ENCODE measurements around the gene ZNF429.
"Not testable (repeated sequence)": the region's sequence is repeated elsewhere in the genome, so short reads cannot be mapped to it uniquely, and the experiment has no call there.

ZNF429 gene

GRCh38 chr19:21513651-21514050 is 8.2 kb downstream of the ZNF429 start:
- DNase-seq (ENCODE audit: low spot score): no peak

DNA sequence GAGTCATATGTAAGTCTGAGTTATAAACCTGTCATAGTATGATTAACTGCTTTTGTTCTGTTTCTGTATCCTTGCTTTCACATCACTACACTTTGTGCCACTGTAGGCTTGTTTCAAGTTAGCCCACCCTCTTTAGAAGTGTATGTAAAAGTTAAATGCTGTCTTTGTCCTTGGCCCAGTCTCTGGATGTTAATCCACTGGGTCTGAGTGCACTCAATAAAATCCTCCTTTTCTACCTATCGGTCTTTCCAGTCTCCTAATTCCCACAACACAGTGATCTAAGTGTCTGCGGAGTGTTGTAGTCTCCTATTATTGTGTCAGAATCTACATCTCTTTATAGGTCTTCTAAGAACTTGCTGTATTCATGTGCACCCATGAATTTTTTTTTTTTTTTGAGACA is 14.1 kb downstream of the ZNF429 start:
- DNase-seq (ENCODE audit: low spot score): no peak

DNA sequence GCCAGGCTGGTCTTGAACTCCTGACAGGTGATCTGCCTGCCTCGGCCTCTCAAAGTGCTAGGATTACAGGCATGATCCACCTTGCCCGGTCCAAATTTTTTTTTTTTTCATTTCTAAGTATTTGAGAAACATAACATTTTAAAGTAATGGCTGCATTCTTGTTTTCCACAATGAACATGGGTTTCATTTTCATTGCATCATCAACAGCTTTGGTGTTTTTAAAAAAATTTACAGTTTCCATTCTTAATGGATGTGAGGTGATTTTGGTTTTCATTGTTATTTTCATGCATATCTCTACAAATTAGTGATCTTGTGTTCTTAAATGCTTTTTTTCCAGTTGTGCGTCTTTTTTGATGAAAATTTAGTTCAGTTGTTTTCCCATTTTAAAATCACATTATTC is 27.5 kb downstream of the ZNF429 start:
- no peak for DNase-seq (ENCODE audit: low spot score)

DNA sequence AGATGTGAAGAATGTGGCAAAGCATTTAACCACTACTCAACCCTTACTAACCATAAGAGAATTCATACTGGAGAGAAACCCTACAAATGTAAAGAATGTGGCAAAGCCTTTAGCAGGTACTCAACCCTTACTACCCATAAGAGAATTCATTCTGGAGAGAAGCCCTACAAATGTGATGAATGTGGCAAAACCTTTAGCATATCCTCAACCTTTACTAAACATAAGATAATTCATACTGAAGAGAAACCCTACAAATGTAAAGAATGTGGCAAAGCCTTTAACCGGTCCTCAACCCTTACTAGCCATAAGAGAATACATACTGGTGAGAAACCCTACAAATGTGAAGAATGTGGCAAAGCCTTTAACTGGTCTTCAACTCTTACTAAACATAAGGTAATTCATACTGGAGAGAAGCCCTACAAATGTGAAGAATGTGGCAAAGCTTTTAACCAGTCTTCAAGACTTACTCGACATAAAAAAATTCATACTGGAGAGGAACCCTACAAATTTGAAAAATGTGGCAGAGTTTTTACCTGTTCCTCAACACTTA is 31.4 kb downstream of the ZNF429 start:
- DNase-seq (ENCODE audit: low spot score): not testable (repeated sequence)

DNA sequence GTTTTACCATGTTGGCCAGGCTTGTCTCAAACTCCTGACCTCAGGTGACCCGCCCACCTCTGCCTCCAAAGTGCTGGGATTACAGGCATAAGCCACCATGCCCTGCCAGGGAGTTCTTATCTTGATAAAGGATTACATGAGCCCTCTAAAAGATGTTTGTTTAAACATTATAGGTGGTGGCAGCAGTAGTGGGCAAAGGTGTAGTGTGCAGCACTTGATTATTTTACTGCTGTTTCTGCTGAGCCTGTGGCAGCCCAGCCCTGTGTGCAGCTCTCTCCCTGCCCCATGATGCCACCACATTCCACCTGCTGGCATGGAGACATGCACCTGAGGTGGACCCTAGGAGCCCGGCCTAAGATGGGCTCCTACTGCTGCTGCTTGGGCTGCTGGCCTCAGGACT is 54.0 kb downstream of the ZNF429 start:
- DNase-seq (ENCODE audit: low spot score): no peak

- no peak for DNase-seq (ENCODE audit: low spot score)
Observed at GRCh38 chr19:21564406-21564805, 59.0 kb downstream of the ZNF429 start.

DNA sequence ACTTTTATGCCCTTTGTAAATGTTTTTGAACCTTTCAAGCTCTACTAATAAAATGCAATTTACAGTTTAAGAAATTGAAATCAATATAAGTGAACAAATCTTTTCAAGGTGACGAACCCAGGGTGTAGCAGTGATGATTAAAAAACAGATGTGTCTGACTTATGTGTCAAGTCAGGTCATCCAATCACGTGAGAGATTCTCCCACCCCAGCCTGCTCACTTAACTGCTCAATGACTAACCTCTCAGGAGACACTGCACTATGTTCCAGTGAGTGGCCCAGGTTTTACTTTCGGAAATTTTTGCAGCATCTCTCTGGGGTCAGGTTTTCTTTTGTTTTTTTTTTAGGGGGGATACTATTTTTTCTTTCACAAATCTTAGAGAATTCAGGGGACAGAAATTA is 60.7 kb downstream of the ZNF429 start:
- DNase-seq (ENCODE audit: low spot score): no peak

DNA sequence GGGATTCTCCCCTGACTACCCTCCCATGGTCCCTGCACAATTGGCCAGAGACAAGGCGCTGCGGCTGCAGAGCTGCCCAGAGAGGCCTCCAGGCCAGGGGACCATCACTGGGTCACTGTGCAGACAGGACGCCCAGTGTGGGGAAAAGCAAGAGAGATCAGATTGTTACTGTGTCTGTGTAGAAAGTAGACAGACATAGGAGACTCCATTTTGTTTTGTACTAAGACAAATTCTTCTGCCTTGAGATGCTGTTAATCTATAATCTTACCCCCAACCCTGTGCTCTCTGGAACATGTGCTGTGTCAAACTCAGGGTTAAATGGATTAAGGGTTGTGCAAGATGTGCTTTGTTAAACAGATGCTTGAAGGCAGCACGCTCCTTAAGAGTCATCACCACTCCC is 62.4 kb downstream of the ZNF429 start:
- not testable (repeated sequence) for DNase-seq (ENCODE audit: low spot score)

DNA sequence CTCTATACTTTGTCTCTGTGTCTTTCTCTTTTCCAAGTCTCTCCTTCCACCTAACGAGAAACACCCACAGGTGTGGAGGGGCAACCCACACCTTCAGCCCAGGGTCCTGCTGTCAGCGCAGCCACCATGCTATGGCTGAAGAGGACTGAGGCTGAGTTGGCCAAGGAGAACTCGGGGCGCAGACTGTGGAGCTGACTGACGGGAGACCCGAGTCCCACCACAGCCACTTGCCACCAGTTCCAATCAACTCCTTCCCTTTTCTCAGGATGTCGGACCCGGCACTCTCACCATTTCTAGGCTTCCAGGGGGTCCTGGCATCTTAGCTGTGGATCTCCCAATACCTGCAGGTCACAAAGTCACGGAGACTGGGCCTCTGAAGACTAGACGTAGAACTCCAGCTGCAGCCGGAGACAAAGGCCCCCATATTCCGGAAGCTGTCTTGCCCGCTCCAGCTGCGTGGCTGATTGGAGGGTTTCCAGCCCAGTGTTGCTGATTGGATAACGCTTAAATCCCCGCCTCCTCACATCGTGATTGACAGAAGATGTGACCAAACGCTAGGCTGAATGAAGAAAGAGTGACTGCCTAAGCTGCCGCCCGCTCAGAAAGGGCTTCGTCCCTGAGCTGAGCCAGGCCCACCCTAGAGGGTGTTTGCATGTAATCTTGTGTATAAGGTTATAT is 63.6 kb downstream of the ZNF429 start:
- peak; percentile 87 for DNase-seq (ENCODE audit: low spot score)

DNA sequence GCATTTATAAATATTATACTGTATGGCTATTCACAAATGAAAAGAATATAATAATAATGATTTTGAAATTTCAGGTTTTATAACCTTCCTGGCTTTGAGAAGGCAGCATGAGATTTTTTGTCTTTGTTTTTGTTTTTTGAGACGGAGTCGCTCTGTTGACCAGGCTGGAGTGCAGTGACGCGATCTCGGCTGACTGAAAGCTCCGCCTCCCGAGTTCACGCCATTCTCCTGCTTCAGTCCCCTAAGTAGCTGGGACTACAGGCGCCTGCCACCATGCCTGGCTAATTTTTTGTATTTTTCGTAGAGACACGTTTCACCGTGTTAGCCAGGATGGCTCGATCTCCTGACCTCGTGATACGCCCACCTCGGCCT is 64.1 kb downstream of the ZNF429 start:
- no peak for DNase-seq (ENCODE audit: low spot score)

DNA sequence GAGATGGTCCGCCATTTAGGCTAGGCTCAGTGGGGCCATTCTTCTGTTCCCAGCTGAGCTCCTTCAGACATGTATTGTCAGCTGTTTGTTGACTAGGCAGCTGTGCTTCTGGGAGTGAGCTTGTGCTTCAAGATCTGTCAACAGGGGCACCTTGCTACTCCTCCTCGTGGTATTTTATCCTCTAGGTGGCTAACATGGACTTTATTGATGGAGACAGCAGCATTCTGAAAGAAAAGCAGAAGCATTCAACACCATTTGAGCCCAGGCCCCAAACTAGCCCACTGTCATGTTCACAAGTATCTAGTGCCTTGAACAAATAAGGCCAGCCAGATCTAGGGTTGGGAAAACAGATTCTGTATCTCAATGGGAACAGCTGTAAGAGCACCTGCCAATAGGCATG is 65.9 kb downstream of the ZNF429 start:
- no peak for DNase-seq (ENCODE audit: low spot score)

- no peak for DNase-seq (ENCODE audit: low spot score)
Observed at GRCh38 chr19:21574607-21575006, 69.2 kb downstream of the ZNF429 start.

- no peak for DNase-seq (ENCODE audit: low spot score)
Observed at GRCh38 chr19:21576481-21576880, 71.1 kb downstream of the ZNF429 start.

DNA sequence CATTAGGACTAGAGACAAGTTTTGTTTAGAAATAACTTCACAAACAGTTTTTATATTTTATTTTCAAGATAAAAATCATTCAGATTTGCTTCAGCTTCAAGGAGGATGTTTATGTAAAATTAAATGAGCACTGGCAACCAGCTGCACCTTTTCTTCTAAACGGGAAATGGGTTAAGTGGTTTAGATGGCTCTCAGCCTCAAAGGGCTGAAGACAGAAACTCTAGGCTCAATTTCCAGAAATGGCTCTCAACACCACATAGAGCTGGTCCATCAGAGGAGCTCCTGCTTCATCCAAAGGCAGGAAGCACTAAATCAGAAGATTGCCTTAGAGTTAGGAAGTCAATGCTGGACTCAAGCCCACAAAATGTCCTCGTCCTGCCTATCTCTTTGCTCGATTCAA is 74.7 kb downstream of the ZNF429 start:
- DNase-seq (ENCODE audit: low spot score): no peak

DNA sequence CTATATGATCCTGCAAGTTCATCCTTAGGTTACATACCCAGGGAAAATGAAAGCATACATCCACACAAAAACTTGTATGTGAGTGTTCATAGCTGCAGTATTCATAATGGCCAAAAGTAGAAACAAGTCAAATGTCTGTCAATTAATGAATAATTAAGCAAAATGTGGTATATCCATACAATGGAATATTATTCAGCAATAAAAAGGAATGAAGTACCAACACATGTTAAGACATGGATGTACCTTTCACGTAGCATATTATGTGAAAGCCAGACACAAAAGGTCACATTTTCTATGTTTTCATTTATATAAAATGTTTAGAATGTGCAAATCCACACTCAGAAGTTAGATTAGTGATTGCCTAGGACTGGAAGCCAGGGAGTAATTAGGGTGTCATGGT is 75.4 kb downstream of the ZNF429 start:
- DNase-seq (ENCODE audit: low spot score): no peak

DNA sequence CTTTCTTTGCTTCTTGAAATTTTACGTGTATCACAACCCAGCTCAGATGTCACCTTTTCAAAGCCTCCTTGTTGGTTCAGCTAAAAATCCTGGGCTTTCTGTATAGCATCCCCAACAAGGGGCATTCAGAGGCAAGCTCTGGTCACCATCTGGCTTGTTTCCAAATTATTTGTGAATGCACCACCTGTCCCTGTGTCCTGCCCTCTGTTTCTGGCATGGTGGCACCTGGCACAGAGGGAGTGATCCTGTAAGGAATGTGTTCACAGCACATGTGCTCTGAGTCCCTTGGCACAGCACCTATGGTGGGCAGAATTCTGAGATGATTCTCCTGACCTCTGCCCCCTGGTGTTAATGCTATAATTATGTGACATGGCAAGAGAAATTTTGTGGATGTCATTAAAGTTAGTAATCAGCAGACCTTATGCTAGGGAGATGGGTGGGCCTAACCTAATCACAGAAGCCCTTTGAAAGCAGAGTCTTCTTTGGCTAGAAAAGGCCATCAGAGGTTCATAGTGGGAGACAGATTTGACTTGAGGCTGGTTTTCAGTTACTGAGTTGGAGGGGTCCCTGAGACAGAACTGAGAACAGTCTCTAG is 76.3 kb downstream of the ZNF429 start:
- DNase-seq (ENCODE audit: low spot score): no peak

DNA sequence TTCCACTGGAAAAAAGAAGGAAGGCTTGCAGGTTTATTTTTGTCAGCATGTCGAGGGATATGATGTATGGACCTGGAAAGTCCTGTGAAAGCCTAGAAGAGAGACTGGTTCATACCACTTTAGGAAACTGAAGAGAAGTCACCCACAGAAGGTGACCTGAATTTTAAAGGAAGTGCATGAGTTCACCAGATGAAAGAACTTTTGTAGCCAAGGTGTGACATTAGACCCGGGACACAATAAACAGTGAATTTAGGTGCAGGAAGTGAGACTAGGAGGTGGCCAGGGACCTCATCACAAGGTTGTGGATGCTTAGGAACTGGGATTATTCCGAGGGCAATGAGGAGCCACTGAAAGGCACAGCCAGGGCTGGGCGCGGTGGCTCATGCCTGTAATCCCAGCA is 79.1 kb downstream of the ZNF429 start:
- DNase-seq (ENCODE audit: low spot score): no peak

GRCh38 chr19:21585281-21585890 is 80.0 kb downstream of the ZNF429 start:
- DNase-seq (ENCODE audit: low spot score): no peak

- peak; percentile 19 for DNase-seq (ENCODE audit: low spot score)
Observed at GRCh38 chr19:21586311-21587116, 81.1 kb downstream of the ZNF429 start.

GRCh38 chr19:21587117-21587461 is 81.7 kb downstream of the ZNF429 start:
- no peak for DNase-seq (ENCODE audit: low spot score)

DNA sequence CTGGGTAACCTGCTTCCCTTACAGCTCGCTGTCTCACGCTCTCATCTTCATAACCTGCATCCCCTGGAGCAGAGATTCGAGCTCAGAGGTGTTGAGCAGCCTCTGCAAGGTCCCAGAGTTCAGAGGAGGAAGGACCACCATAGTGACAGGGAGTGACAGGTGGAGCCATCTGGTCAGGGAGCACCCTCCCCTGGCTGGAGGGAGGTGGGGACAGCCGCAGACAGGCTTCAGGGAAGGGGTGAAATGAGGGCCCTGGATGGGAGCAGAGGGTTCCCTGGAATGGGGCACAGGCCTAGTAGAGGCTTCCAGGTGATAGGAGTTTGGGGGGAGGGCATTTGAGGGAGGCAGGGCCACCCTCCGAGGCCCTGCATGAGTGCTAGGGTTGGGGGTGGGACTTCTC is 82.1 kb downstream of the ZNF429 start:
- no peak for DNase-seq (ENCODE audit: low spot score)

- no peak for DNase-seq (ENCODE audit: low spot score)
Observed at GRCh38 chr19:21588065-21588601, 82.7 kb downstream of the ZNF429 start.

GRCh38 chr19:21590867-21591266 is 85.5 kb downstream of the ZNF429 start:
- no peak for DNase-seq (ENCODE audit: low spot score)
